GM12878 (cell line): Measurements from ENCODE around the gene DIO3. TPM values are rescaled to one million over a fixed set of nuclear protein-coding genes. Genes with fewer than 3 reads are reported as not detected.

ENCODE experiments used
- ATAC-seq: fragments of 200-7000 bp; cut with Tn5 transposase; 3 replicates; pipeline ENCODE4 v1.9.1; 2020; ENCODE audit warnings: mild to moderate bottlenecking, moderate library complexity
- BruUV-seq: library from RNA; stranded (reverse); fragments of 400-500 nt; replicated peaks from 2 replicates; lab custom pipeline; 2021; lab: Mats Ljungman, UMichigan
- CTCF ChIA-PET: fragments of 300-600 bp; sonication (Branson Sonifier 250); formaldehyde crosslinking; extraction: SDS; loops from one replicate; lab custom pipeline; 2021; ENCODE audit warnings: inconsistent platforms; lab: Yijun Ruan, JAX
- POLR2A ChIA-PET: fragments of 350-600 bp; formaldehyde crosslinking; extraction: SDS; loops from one replicate; lab custom pipeline; 2021; ENCODE audit warnings: inconsistent platforms; lab: Charles Lee
- RAD21 ChIA-PET: fragments of 300-600 bp; sonication (Branson Sonifier 250); formaldehyde crosslinking; loops from one replicate; lab custom pipeline; 2023; ENCODE audit warnings: antibody characterized with exemption; ENCODE audit not compliant: unreplicated experiment; lab: Charles Lee
- SMC1A ChIA-PET: fragments of 300-600 bp; sonication (Branson Sonifier 250); formaldehyde crosslinking; loops from one replicate; lab custom pipeline; 2023; ENCODE audit not compliant: unreplicated experiment, uncharacterized antibody; lab: Charles Lee
- DNase-seq: peaks from one replicate; pipeline ENCODE4 v3.0.0-alpha.2; 2011; ENCODE audit warnings: low read depth, low spot score
- FAIRE-seq: peaks from 3 replicates; lab custom pipeline; 2011; peaks lifted over from hg19 to GRCh38; lab: Jason Lieb, UNC
- H2AFZ ChIP-seq: 2 replicates; pipeline ENCODE4 v1.6.0; 2011; ENCODE audit warnings: low read depth, low read length, control low read depth; ENCODE audit not compliant: control insufficient read depth
- H3K27ac ChIP-seq: 2 replicates; pipeline ENCODE4 v1.5.1; 2011; ENCODE audit warnings: control low read depth; ENCODE audit not compliant: control insufficient read depth, insufficient read depth
- H3K27me3 ChIP-seq, 2 experiments: replicated peaks in 1 of 2; 2 replicates each; pipeline versions ENCODE4 v1.6.0 to v1.6.1; 2011; ENCODE audit warnings: low read length in 1 of 2; ENCODE audit not compliant: control insufficient read depth in 2 of 2, insufficient read depth in 2 of 2
- H3K36me3 ChIP-seq, 2 experiments: 2 replicates each; pipeline ENCODE4 v1.5.1; 2011; ENCODE audit warnings: low read length in 1 of 2; ENCODE audit not compliant: control insufficient read depth in 2 of 2, insufficient read depth in 2 of 2
- H3K4me1 ChIP-seq: 2 replicates; pipeline ENCODE4 v1.6.1; 2011; ENCODE audit warnings: mild to moderate bottlenecking, low read length, moderate library complexity, mixed read lengths; ENCODE audit not compliant: control insufficient read depth, insufficient read depth
- H3K4me2 ChIP-seq: 2 replicates; pipeline ENCODE4 v1.6.0; 2011; ENCODE audit warnings: control low read depth; ENCODE audit not compliant: control insufficient read depth, insufficient read depth
- H3K4me3 ChIP-seq: fragments of 200-600 bp; sonication (generic); 2 replicates; pipeline ENCODE4 v1.5.1; 2016
- H3K79me2 ChIP-seq: 2 replicates; pipeline ENCODE4 v1.6.0; 2011; ENCODE audit warnings: low read length; ENCODE audit not compliant: control insufficient read depth, insufficient read depth
- H3K9ac ChIP-seq: 2 replicates; pipeline ENCODE4 v1.8.0; 2011; ENCODE audit warnings: low read length, control low read depth, mixed read lengths; ENCODE audit not compliant: control insufficient read depth, insufficient read depth
- H3K9me3 ChIP-seq: replicated peaks from 3 replicates; pipeline ENCODE4 v1.5.1; 2011; ENCODE audit warnings: mild to moderate bottlenecking, low read length; ENCODE audit not compliant: control insufficient read depth, insufficient read depth
- H4K20me1 ChIP-seq: 2 replicates; pipeline ENCODE4 v1.6.0; 2011; ENCODE audit not compliant: control insufficient read depth, insufficient read depth
- BACH1 ChIP-seq: fragments of 450-650 bp; IDR thresholded peaks from 2 replicates; pipeline ENCODE4 v1.6.1; 2017; ENCODE audit warnings: mild to moderate bottlenecking, borderline replicate concordance
- BMI1 ChIP-seq: fragments of 450-650 bp; IDR thresholded peaks from 2 replicates; pipeline ENCODE4 v1.6.1; 2016; ENCODE audit warnings: mild to moderate bottlenecking, moderate library complexity, borderline replicate concordance
- CEBPB ChIP-seq, 2 experiments: fragments of 150-350 bp in 1 of 2; IDR thresholded peaks; 2 replicates each; pipeline ENCODE4 v1.6.1; 2012 to 2014; ENCODE audit warnings: low read depth in 2 of 2, low read length in 2 of 2, borderline replicate concordance in 1 of 2, inconsistent platforms in 1 of 2
- CREM ChIP-seq: IDR thresholded peaks from 2 replicates; pipeline ENCODE4 v1.6.1; 2014; ENCODE audit warnings: antibody characterized with exemption, low read depth
- CTCF ChIP-seq, 3 experiments: IDR thresholded peaks in 2 of 3; conservative IDR thresholded peaks in 1 of 3; 2 replicates each; pipeline ENCODE4 v1.5.1; 2011; ENCODE audit warnings: low read depth in 3 of 3, low read length in 3 of 3, mild to moderate bottlenecking in 3 of 3, control low read depth in 2 of 3, moderate library complexity in 2 of 3, inconsistent platforms in 1 of 3, mixed read lengths in 1 of 3; ENCODE audit not compliant: control insufficient read depth in 2 of 3, insufficient read depth in 1 of 3; ENCODE audit errors: extremely low read depth in 1 of 3
- EED ChIP-seq: sonication (generic); IDR thresholded peaks from 2 replicates; pipeline ENCODE4 v1.6.1; 2016; ENCODE audit warnings: antibody characterized with exemption, low read depth
- FOS ChIP-seq: IDR thresholded peaks from 3 replicates; pipeline ENCODE4 v1.6.1; 2011; ENCODE audit warnings: borderline replicate concordance; ENCODE audit not compliant: insufficient read length; ENCODE audit errors: extremely low read depth
- MTA3 ChIP-seq: IDR thresholded peaks from 2 replicates; pipeline ENCODE4 v1.6.1; 2012; ENCODE audit warnings: low read length, inconsistent platforms, borderline replicate concordance
- NBN ChIP-seq: fragments of 450-650 bp; IDR thresholded peaks from 2 replicates; pipeline ENCODE4 v1.6.1; 2016
- PAX8 ChIP-seq: fragments of 450-650 bp; IDR thresholded peaks from 2 replicates; pipeline ENCODE4 v1.6.1; 2017; ENCODE audit warnings: mild to moderate bottlenecking, moderate library complexity
- RFX5 ChIP-seq: IDR thresholded peaks from 2 replicates; pipeline ENCODE4 v1.6.1; 2011; ENCODE audit warnings: low read depth, low read length, improper control_type of control experiment
- RUNX3 ChIP-seq: IDR thresholded peaks from 2 replicates; pipeline ENCODE4 v1.6.1; 2012; ENCODE audit warnings: low read length, inconsistent platforms
- SPI1 ChIP-seq: IDR thresholded peaks from 2 replicates; pipeline ENCODE4 v1.6.1; 2011; ENCODE audit warnings: low read depth, mild to moderate bottlenecking, low read length, moderate library complexity, borderline replicate concordance; ENCODE audit not compliant: insufficient read depth
- ZNF274 ChIP-seq: IDR thresholded peaks from one replicate; pipeline ENCODE4 v1.8.0; 2011; ENCODE audit not compliant: insufficient read length, insufficient read depth
- WGBS: methylation state at CpG from one replicate; pipeline ENCODE4 v1.1.6; 2016; ENCODE audit warnings: low lambda C conversion rate; ENCODE audit not compliant: insufficient replicate concordance, insufficient coverage; ENCODE audit errors: missing lambda C conversion rate; 5-methylcytosine and 5-hydroxymethylcytosine counted together
- in situ Hi-C: fragments of 300-500 bp; cut with MboI; formaldehyde crosslinking; loops from 9 replicates; pipeline ENCODE4 v1.14.3; 2018; ENCODE audit warnings: mixed read lengths
- intact Hi-C: fragments of 100-400 bp; cut with micrococcal nuclease; formaldehyde crosslinking; loops from one replicate; pipeline ENCODE4 v1.14.2; 2022; ENCODE audit not compliant: unreplicated experiment
- polyA plus RNA-seq, 11 experiments: library from polyadenylated mRNA; depleted of rRNA in 4 of 11; unstranded in 6 of 11; stranded (reverse) in 5 of 11; fragments of >200 nt; fragmentation: Nextera tagmentation in 4 of 11; fragmentation: Illumina TruSeq in 1 of 11; extraction: Ambion mirVana in 4 of 11; extraction: Trizol in 1 of 11; gene quantifications; 1 replicate in 1 of 11; 2 replicates in 10 of 11; pipeline versions ENCODE4 v1.2.1 to v1.2.3, GENCODE V29; 2011 to 2016; ENCODE audit warnings: inconsistent platforms in 2 of 11, missing spikeins in 2 of 11, low read depth in 1 of 11
- total RNA-seq, 4 experiments: library from RNA; depleted of rRNA in 3 of 4; stranded (reverse); fragments of >200 nt in 3 of 4; fragmentation: Illumina TruSeq in 1 of 4; extraction: Trizol in 1 of 4; gene quantifications; 2 replicates each; pipeline versions ENCODE4 v1.2.1 to v1.2.3, GENCODE V29; 2013 to 2021

The DIO3 gene
- total and polyA plus RNA-seq, 10 of the 15 experiments (the other 5 are each of a cell fraction or from before 2014, with no cell fraction given) = not detected

- no peak for DNase-seq
- no peaks in the 10 kb centered on the region for H3K9me3 ChIP-seq
- no peak for FAIRE-seq
- no peak overlapping the region for H3K4me3 ChIP-seq
- BruUV-seq = no TSS peak
- ATAC-seq = no peak
- TF ChIP-seq CTCF (IDR thresholded peaks at IDR 0.05 in 2 of 3, conservative IDR thresholded peaks at IDR 0.05 in 1 of 3; ENCODE audit: control insufficient read depth in 2 of 3, extremely low read depth in 1 of 3, insufficient read depth in 1 of 3, low read depth in 3 of 3, low read length in 3 of 3) (no peak), SPI1 (no peak), BACH1 (no peak), RUNX3 (no peak), BMI1 (no peak)
- H3K27ac ChIP-seq = no peak overlapping the region
- SMC1A ChIA-PET = no interaction called here
- no peaks in the 10 kb centered on the region for H4K20me1 ChIP-seq
- no peaks in the 10 kb centered on the region for H3K79me2 ChIP-seq
- POLR2A ChIA-PET = no interaction called here
- H3K27me3 ChIP-seq = no peaks in the 10 kb centered on the region; a peak in 1 of 4 replicates
- H3K4me2 ChIP-seq = no peak overlapping the region
- intact Hi-C loops = no loop called here
- in situ Hi-C loops = no loop called here
- WGBS = 54% methylated on average over 11 of the region's 11 CpGs
- no peak overlapping the region for H3K9ac ChIP-seq
- no peak overlapping the region for H2AFZ ChIP-seq
- no peaks in the 10 kb centered on the region for H3K4me1 ChIP-seq
- RAD21 ChIA-PET = no interaction called here
- CTCF ChIA-PET = no interaction called here
- no peaks in the 10 kb centered on the region for H3K36me3 ChIP-seq
Measured at GRCh38 chr14:101527987-101528386, 33.3 kb upstream of the DIO3 start.

GRCh38 chr14:101529079-101529478 lies 32.2 kb upstream of the DIO3 start:
- in situ Hi-C loops = no loop called here
- no peak for ATAC-seq
- TF ChIP-seq MTA3 (no peak), CEBPB (IDR thresholded peaks at IDR 0.05; ENCODE audit: borderline replicate concordance in 1 of 2, low read depth in 2 of 2, low read length in 2 of 2) (no peak), EED (no peak), CREM (no peak), NBN (no peak), PAX8 (no peak), ZNF274 (no peak), FOS (no peak), RFX5 (no peak)

More at GRCh38 chr14:101529079-101529478, 32.2 kb upstream of the DIO3 start:
- no TSS peak for BruUV-seq
- no peak overlapping the region for H3K27ac ChIP-seq
- no peaks in the 10 kb centered on the region for H3K4me1 ChIP-seq
- ChIA-PET RAD21 (no interaction called here), SMC1A (no interaction called here), CTCF (no interaction called here), POLR2A (no interaction called here)
- H3K79me2 ChIP-seq = no peaks in the 10 kb centered on the region
- H2AFZ ChIP-seq = no peak overlapping the region
- H3K36me3 ChIP-seq = no peaks in the 10 kb centered on the region
- no peaks in the 10 kb centered on the region for H4K20me1 ChIP-seq
- FAIRE-seq (no peak), DNase-seq (no peak)
- no peak overlapping the region for H3K4me3 ChIP-seq
- intact Hi-C loops = no loop called here
- H3K9ac ChIP-seq = no peak overlapping the region
- peaks cover 0 to 1% of the 10 kb centered on the region in 2 experiments; a peak in 2 of 4 replicates for H3K27me3 ChIP-seq
- no peaks in the 10 kb centered on the region for H3K9me3 ChIP-seq
- H3K4me2 ChIP-seq = no peak overlapping the region
- 39% methylated on average over 6 of the region's 13 CpGs for WGBS
